Measurements from ENCODE around the gene CWF19L2. TPM values are rescaled to one million over a fixed set of nuclear protein-coding genes. Genes with fewer than 3 reads are reported as not detected.

Gene CWF19L2
- total and polyA plus RNA-seq, 2 of the 8 experiments (the other 6 are each of a cell fraction or from before 2014, with no cell fraction given): 2.2 to 16.6 TPM

DNA sequence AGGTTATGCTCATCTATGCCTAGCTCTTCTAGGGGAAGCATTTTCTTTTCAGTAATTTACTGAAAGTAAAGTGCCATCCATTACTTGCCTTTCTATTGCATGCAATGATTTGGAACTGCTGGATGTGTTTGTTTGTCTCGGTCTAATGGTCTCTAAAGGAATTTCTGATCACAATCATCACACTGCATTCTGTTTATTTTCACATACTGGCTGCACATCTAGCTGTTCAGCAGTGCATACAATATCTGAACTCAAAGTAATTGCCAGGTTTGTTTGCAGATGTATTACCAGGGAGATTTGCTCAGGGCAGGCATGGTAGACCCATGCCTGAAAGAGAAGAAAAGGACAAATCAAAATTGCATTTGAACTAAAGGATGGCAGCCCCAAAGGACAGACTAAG, 36.4 kb upstream of the CWF19L2 start:
- Histone ChIP-seq H3K4ac (replicated peaks; ENCODE audit: insufficient read length, low read depth, low read length) (no peak overlapping the region), H3K79me2 (ENCODE audit: control insufficient read depth in 1 of 2, insufficient read depth in 2 of 2, low read length in 2 of 2) (no peaks in the 10 kb centered on the region), H3K79me1 (ENCODE audit: low read depth, low read length) (no peaks in the 10 kb centered on the region), H2BK120ac (replicated peaks; ENCODE audit: low read depth, low read length) (no peak overlapping the region), H2BK12ac (ENCODE audit: low read depth, low read length) (no peak overlapping the region), H2BK20ac (ENCODE audit: low read length) (no peak overlapping the region), H3K4me3 (ENCODE audit: extremely low read depth in 1 of 4, insufficient read depth in 2 of 4, low read depth in 3 of 4, low read length in 4 of 4) (no peak overlapping the region), H2AK5ac (ENCODE audit: low read depth, low read length) (no peak overlapping the region), H3K14ac (ENCODE audit: insufficient read length) (no peak overlapping the region), H2BK5ac (ENCODE audit: low read depth, low read length) (no peak overlapping the region), H4K5ac (ENCODE audit: insufficient read length, low read depth, low read length) (no peak overlapping the region), H2BK15ac (ENCODE audit: low read length) (no peak overlapping the region), H2AFZ (ENCODE audit: low read length) (no peak overlapping the region), H3K23ac (ENCODE audit: insufficient read length) (no peak overlapping the region), H4K91ac (replicated peaks; ENCODE audit: insufficient read length, low read length) (no peak overlapping the region), H3K27me3 (replicated peaks in 1 of 4; ENCODE audit: control insufficient read depth in 3 of 4, extremely low read depth in 1 of 4, insufficient read depth in 3 of 4, low read length in 3 of 4) (no peaks in the 10 kb centered on the region), H3K18ac (ENCODE audit: extremely low read depth, low read length) (no peak overlapping the region), H3K23me2 (ENCODE audit: low read depth, low read length) (no peaks in the 10 kb centered on the region), H3K56ac (replicated peaks; ENCODE audit: insufficient read length, low read depth, low read length) (no peak overlapping the region), H3K27ac (ENCODE audit: low read depth, low read length) (no peak overlapping the region), H3K4me1 (replicated peaks in 1 of 4; ENCODE audit: control insufficient read depth in 3 of 4, insufficient read depth in 4 of 4, low read length in 3 of 4) (no peaks in the 10 kb centered on the region), H4K8ac (ENCODE audit: extremely low read depth, insufficient read depth, low read length) (no peak overlapping the region), H4K20me1 (replicated peaks in 1 of 2; ENCODE audit: control insufficient read depth in 1 of 2, insufficient read depth in 2 of 2, low read length in 2 of 2) (no peaks in the 10 kb centered on the region), H3K4me2 (ENCODE audit: insufficient read depth in 1 of 2, low read depth in 2 of 2, low read length in 2 of 2) (no peak overlapping the region), H3K36me3 (ENCODE audit: control insufficient read depth in 2 of 4, insufficient read depth in 4 of 4, low read length in 3 of 4) (no peaks in the 10 kb centered on the region), H3K9ac (replicated peaks in 1 of 4; ENCODE audit: extremely low read depth in 1 of 4, low read depth in 3 of 4, low read length in 3 of 4) (no peak overlapping the region), H3K9me3 (ENCODE audit: insufficient read depth in 2 of 2, low read depth in 1 of 2, low read length in 1 of 2) (no peaks in the 10 kb centered on the region)
- POLR2A ChIA-PET (ENCODE audit: partially characterized antibody): no interaction called here
- FAIRE-seq (no peak), DNase-seq (ENCODE audit: low read depth in 1 of 2, low spot score in 2 of 2) (no peak)
- TF ChIP-seq RNF2 (IDR thresholded peaks at IDR 0.05; ENCODE audit: borderline replicate concordance, low read depth, low read length, missing control alignments, poor library complexity, severe bottlenecking) (no peak), CBX5 (IDR thresholded peaks at IDR 0.05; ENCODE audit: low read depth, low read length) (no peak), SIRT6 (IDR thresholded peaks at IDR 0.05; ENCODE audit: low read length) (no peak), SAP30 (IDR thresholded peaks at IDR 0.05; ENCODE audit: insufficient read depth, insufficient replicate concordance, low read length) (no peak), MAX (IDR thresholded peaks at IDR 0.05) (no peak), CHD2 (IDR thresholded peaks at IDR 0.05; ENCODE audit: low read length) (no peak), GABPA (IDR thresholded peaks at IDR 0.05; ENCODE audit: borderline replicate concordance, insufficient read depth, low read length) (no peak), CHD1 (IDR thresholded peaks at IDR 0.05; ENCODE audit: low read depth, low read length) (no peak), ASH2L (IDR thresholded peaks at IDR 0.05; ENCODE audit: low read length) (no peak), RFX5 (IDR thresholded peaks at IDR 0.05; ENCODE audit: borderline replicate concordance, low read depth, low read length) (no peak)
- 95% methylated on average over 1 of the region's 1 CpG; no CpG with 5 or more reads in 1 of the 2 experiments for WGBS, 2 experiments (ENCODE audit: extremely low coverage in 1 of 2, insufficient coverage in 1 of 2, insufficient read length in 1 of 2, insufficient replicate concordance in 2 of 2, low coverage in 1 of 2, low lambda C conversion rate in 2 of 2, missing lambda C conversion rate in 1 of 2)
- CTCF ChIA-PET (ENCODE audit: partially characterized antibody): interaction anchor here (1.0 kb wide), 1 partner anchor 10 kb away, joined by 3 read pairs; no protein-coding TSS in a partner anchor
